Panc1 (cell line): ENCODE results near the gene INO80. TPM values are rescaled to one million over a fixed set of nuclear protein-coding genes. Genes with fewer than 3 reads are reported as not detected.

Experiments used
- ATAC-seq: fragments of 200-7000 bp; cut with Tn5 transposase; 2 replicates; pipeline ENCODE4 v1.9.1; 2020; ENCODE audit warnings: mild to moderate bottlenecking, moderate library complexity
- BruUV-seq: library from RNA; stranded (reverse); fragments of 400-500 nt; replicated peaks from 2 replicates; lab custom pipeline; 2021; lab: Mats Ljungman, UMichigan
- CTCF ChIA-PET: fragments of 300-600 bp; sonication (Branson Sonifier 250); formaldehyde crosslinking; loops from one replicate; lab custom pipeline; 2022; ENCODE audit warnings: antibody characterized with exemption; lab: Charles Lee
- POLR2A ChIA-PET: fragments of 300-600 bp; sonication (Branson Sonifier 250); formaldehyde crosslinking; loops from one replicate; lab custom pipeline; 2022; ENCODE audit warnings: antibody characterized with exemption; lab: Charles Lee
- DNase-seq: peaks from one replicate; pipeline ENCODE4 v3.0.0-alpha.2; 2010; ENCODE audit warnings: low read depth, low spot score
- H3K27ac ChIP-seq: 2 replicates; pipeline ENCODE4 v1.5.1; 2011; ENCODE audit warnings: mild to moderate bottlenecking, low read length, inconsistent platforms
- H3K27me3 ChIP-seq: fragments of 200-500 bp; sonication (Bioruptor generic); 2 replicates; pipeline ENCODE4 v1.6.0; 2014; ENCODE audit warnings: low read length, inconsistent platforms; ENCODE audit not compliant: control insufficient read depth, insufficient read depth
- H3K36me3 ChIP-seq: fragments of 200-500 bp; sonication (Bioruptor generic); 2 replicates; pipeline ENCODE4 v1.5.1; 2014; ENCODE audit warnings: inconsistent platforms, mild to moderate bottlenecking, low read length, moderate library complexity; ENCODE audit not compliant: control insufficient read depth, insufficient read depth
- H3K4me1 ChIP-seq: 2 replicates; pipeline ENCODE4 v1.5.1; 2011; ENCODE audit warnings: inconsistent platforms, mild to moderate bottlenecking, low read length, moderate library complexity; ENCODE audit not compliant: control insufficient read depth, insufficient read depth
- H3K4me3 ChIP-seq, 2 experiments: 2 replicates each; pipeline ENCODE4 v1.5.1; 2011 to 2012; ENCODE audit warnings: low read depth in 2 of 2, low read length in 2 of 2, mild to moderate bottlenecking in 2 of 2, inconsistent platforms in 1 of 2, moderate library complexity in 1 of 2
- H3K9me3 ChIP-seq: fragments of 200-500 bp; sonication (Bioruptor generic); 2 replicates; pipeline ENCODE4 v1.5.1; 2014; ENCODE audit warnings: low read depth, mild to moderate bottlenecking, inconsistent platforms, low read length, moderate library complexity; ENCODE audit not compliant: control insufficient read depth, insufficient read depth
- POLR2AphosphoS5 ChIP-seq: IDR thresholded peaks from 2 replicates; pipeline ENCODE4 v1.6.1; 2012; ENCODE audit warnings: mild to moderate bottlenecking, low read depth, low read length, moderate library complexity
- SIN3A ChIP-seq: IDR thresholded peaks from 2 replicates; pipeline ENCODE4 v1.6.1; 2012; ENCODE audit warnings: low read depth, mild to moderate bottlenecking, low read length, moderate library complexity, borderline replicate concordance; ENCODE audit not compliant: insufficient read depth
- TCF7L2 ChIP-seq: IDR thresholded peaks from 2 replicates; pipeline ENCODE4 v1.6.1; 2011; ENCODE audit warnings: mild to moderate bottlenecking, low read depth, low read length, inconsistent platforms
- in situ Hi-C: cut with HindIII; loops from 2 replicates; pipeline ENCODE4 v1.10.0; 2016; ENCODE audit warnings: low sequenced_read_pairs, low pct_unique_long_range_greater_than_20kb
- intact Hi-C: fragments of 100-400 bp; cut with micrococcal nuclease; formaldehyde crosslinking; loops from one replicate; pipeline ENCODE4 v1.10.0; 2022; ENCODE audit not compliant: unreplicated experiment
- total RNA-seq: library from RNA; stranded (reverse); gene quantifications from one replicate; pipeline ENCODE4 v1.2.1, GENCODE V29; 2021; ENCODE audit not compliant: unreplicated experiment
- TF ChIP-seq, protein P1 (sequence below), 2 experiments: IDR thresholded peaks; 2 replicates each; pipeline ENCODE4 v1.6.1; 2011 to 2012; ENCODE audit warnings: low read depth in 2 of 2, control low read depth in 1 of 2, low read length in 1 of 2, mild to moderate bottlenecking in 1 of 2, moderate library complexity in 1 of 2; ENCODE audit not compliant: insufficient read depth in 1 of 2
- TF ChIP-seq, protein P2 (sequence below): fragments of 450-650 bp; IDR thresholded peaks from 2 replicates; pipeline ENCODE4 v1.5.1; 2017; ENCODE audit warnings: mild to moderate bottlenecking

INO80 gene
- total RNA-seq, 1 experiment from 2014 or later: 26.2 TPM

DNA sequence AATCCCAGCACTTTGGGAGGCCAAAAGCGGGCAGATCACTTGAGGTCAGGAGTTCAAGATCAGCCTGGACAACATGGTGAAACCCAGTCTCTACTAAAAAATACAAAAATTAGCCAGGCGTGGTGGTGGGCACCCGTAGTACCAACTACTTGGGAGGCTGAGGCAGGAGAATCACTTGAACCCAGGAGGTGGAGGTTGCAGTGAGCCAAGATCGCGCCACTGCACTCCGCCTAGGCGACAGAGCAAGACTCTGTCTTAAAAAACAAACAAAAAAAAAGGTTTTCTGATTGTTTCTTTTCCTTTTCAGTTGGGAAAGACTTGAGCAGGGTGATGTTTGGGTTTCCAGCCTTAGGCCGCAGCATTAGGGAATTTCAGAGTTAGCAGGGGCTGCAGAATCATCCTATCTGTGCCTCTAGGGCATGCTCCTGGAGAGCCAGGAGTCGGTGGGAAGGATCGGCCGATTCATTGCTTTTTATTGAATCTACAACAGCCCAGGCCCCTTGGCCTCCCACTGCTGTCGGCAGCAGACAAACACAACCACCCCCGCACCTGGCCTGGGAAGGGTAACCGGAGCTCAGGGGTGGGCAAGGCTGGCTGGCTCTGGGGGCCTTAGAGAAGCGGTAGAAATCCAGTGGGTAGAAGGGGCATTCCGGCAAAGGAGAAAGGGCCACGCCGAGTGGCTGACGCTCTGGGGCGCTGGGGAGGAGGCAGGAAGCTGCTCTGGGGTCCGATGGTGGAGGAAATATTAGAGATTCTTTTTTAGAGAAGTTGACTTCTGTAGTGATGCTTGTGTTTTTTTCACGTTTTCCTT is 156.5 kb downstream of the INO80 start:
- H3K27ac ChIP-seq: no peak overlapping the region
- H3K27me3 ChIP-seq: no peaks in the 10 kb centered on the region
- peaks cover 2% of the 10 kb centered on the region; the same call in 1 of the 2 replicates for H3K36me3 ChIP-seq
- TF ChIP-seq POLR2AphosphoS5 (no peak), SIN3A (no peak), TCF7L2 (no peak)
- TF ChIP-seq, protein P1, sequence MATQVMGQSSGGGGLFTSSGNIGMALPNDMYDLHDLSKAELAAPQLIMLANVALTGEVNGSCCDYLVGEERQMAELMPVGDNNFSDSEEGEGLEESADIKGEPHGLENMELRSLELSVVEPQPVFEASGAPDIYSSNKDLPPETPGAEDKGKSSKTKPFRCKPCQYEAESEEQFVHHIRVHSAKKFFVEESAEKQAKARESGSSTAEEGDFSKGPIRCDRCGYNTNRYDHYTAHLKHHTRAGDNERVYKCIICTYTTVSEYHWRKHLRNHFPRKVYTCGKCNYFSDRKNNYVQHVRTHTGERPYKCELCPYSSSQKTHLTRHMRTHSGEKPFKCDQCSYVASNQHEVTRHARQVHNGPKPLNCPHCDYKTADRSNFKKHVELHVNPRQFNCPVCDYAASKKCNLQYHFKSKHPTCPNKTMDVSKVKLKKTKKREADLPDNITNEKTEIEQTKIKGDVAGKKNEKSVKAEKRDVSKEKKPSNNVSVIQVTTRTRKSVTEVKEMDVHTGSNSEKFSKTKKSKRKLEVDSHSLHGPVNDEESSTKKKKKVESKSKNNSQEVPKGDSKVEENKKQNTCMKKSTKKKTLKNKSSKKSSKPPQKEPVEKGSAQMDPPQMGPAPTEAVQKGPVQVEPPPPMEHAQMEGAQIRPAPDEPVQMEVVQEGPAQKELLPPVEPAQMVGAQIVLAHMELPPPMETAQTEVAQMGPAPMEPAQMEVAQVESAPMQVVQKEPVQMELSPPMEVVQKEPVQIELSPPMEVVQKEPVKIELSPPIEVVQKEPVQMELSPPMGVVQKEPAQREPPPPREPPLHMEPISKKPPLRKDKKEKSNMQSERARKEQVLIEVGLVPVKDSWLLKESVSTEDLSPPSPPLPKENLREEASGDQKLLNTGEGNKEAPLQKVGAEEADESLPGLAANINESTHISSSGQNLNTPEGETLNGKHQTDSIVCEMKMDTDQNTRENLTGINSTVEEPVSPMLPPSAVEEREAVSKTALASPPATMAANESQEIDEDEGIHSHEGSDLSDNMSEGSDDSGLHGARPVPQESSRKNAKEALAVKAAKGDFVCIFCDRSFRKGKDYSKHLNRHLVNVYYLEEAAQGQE (IDR thresholded peaks at IDR 0.05; ENCODE audit: insufficient read depth in 1 of 2, low read depth in 2 of 2, low read length in 1 of 2): no peak
- TF ChIP-seq, protein P2, sequence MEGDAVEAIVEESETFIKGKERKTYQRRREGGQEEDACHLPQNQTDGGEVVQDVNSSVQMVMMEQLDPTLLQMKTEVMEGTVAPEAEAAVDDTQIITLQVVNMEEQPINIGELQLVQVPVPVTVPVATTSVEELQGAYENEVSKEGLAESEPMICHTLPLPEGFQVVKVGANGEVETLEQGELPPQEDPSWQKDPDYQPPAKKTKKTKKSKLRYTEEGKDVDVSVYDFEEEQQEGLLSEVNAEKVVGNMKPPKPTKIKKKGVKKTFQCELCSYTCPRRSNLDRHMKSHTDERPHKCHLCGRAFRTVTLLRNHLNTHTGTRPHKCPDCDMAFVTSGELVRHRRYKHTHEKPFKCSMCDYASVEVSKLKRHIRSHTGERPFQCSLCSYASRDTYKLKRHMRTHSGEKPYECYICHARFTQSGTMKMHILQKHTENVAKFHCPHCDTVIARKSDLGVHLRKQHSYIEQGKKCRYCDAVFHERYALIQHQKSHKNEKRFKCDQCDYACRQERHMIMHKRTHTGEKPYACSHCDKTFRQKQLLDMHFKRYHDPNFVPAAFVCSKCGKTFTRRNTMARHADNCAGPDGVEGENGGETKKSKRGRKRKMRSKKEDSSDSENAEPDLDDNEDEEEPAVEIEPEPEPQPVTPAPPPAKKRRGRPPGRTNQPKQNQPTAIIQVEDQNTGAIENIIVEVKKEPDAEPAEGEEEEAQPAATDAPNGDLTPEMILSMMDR: no peak
- intact Hi-C loops: no loop called here
- ChIA-PET CTCF (no interaction called here), POLR2A (no interaction called here)
- no peaks in the 10 kb centered on the region for H3K9me3 ChIP-seq
- in situ Hi-C loops: no loop called here
- BruUV-seq: no TSS peak
- H3K4me1 ChIP-seq: peaks cover 2% of the 10 kb centered on the region; the same call in 1 of the 2 replicates
- DNase-seq (no peak), ATAC-seq (no peak)
- no peak overlapping the region for H3K4me3 ChIP-seq

DNA sequence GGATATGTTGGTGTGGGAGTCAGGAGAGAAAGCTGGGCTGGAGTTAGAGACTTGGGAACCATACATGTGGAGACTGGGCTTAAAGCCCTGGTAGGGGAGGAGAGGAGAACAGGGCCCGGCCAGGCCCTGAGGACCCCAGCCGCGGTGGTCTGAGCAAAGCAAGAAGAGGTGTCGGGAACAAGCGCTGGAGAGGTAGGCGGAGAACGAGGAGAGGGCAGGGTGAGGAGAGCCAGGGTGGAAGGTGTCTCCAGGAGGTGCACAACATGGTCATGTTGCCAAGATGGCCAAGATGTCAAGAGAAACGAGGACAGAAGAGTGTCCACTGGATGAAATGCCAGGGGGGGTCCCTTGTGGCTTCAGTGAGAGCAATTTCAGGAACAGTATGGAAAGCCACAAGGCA is 157.4 kb downstream of the INO80 start:
- H3K27me3 ChIP-seq: no peaks in the 10 kb centered on the region
- no peak for DNase-seq
- H3K4me1 ChIP-seq: peaks cover 7% of the 10 kb centered on the region
- in situ Hi-C loops (no loop called here), intact Hi-C loops (no loop called here)
- ChIA-PET POLR2A (no interaction called here), CTCF (no interaction called here)
- TF ChIP-seq SIN3A (no peak), POLR2AphosphoS5 (no peak), TCF7L2 (no peak)
- TF ChIP-seq, protein P2: no peak
- TF ChIP-seq, protein P1 (IDR thresholded peaks at IDR 0.05; ENCODE audit: insufficient read depth in 1 of 2, low read depth in 2 of 2, low read length in 1 of 2): no peak
- BruUV-seq: no TSS peak
- no peak overlapping the region for H3K27ac ChIP-seq
- peaks cover 2% of the 10 kb centered on the region; the same call in 1 of the 2 replicates for H3K36me3 ChIP-seq
- no peak for ATAC-seq
- H3K9me3 ChIP-seq: no peaks in the 10 kb centered on the region
- H3K4me3 ChIP-seq: no peak overlapping the region
